Ovary (tissue), 9 donors: Measurements from ENCODE around the gene KDM2B. TPM values are rescaled to one million over a fixed set of nuclear protein-coding genes. Genes with fewer than 3 reads are reported as not detected.
A peak's percentile ranks its signal among the peaks of the same experiment; 100 is the strongest.
"Not testable (repeated sequence)": the region's sequence is repeated elsewhere in the genome, so short reads cannot be mapped to it uniquely, and the experiment has no call there.

Experiments
- DNase-seq, 5 donors: peaks; one replicate each; pipeline ENCODE4 v3.0.0-alpha.2; 2019 to 2020
- H3K27ac ChIP-seq, 2 donors: fragments of 200-600 bp; one replicate each; pipeline versions ENCODE4 v1.5.1 to v1.8.0; 2019 to 2022
- H3K27me3 ChIP-seq: fragments of 200-600 bp; one replicate; pipeline ENCODE4 v1.8.0; 2022
- H3K36me3 ChIP-seq: fragments of 200-600 bp; sonication (generic); one replicate; pipeline ENCODE4 v1.5.1; 2019
- H3K4me1 ChIP-seq: one replicate; pipeline ENCODE4 v1.8.1; 2013; ENCODE audit warnings: mild to moderate bottlenecking, moderate library complexity; ENCODE audit not compliant: insufficient read depth
- H3K4me3 ChIP-seq: fragments of 200-600 bp; sonication (generic); one replicate; pipeline ENCODE4 v1.5.1; 2017
- H3K9me3 ChIP-seq, 2 donors: fragments of 200-600 bp in 1 of 2; sonication (generic) in 1 of 2; one replicate each; pipeline versions ENCODE4 v1.5.1 to v1.8.1; 2013 to 2019; ENCODE audit warnings: mild to moderate bottlenecking in 1 of 2, moderate library complexity in 1 of 2
- EP300 ChIP-seq: sonication (generic); formaldehyde crosslinking; IDR thresholded peaks from one replicate; pipeline ENCODE4 v1.6.1; 2017; ENCODE audit warnings: antibody characterized with exemption
- POLR2A ChIP-seq: fragments of 450-650 bp; IDR thresholded peaks from one replicate; pipeline ENCODE4 v1.6.1; 2017; ENCODE audit warnings: antibody characterized with exemption, mild to moderate bottlenecking, moderate library complexity
- WGBS, 3 donors: extraction: QIAGEN DNeasy Blood & Tissue Kit in 1 of 3; methylation state at CpG; one replicate each; pipeline versions ENCODE4 v1.1.5 to v1.1.7; 2013 to 2017; 5-methylcytosine and 5-hydroxymethylcytosine counted together
- intact Hi-C, 4 donors: fragments of 100-400 bp; cut with DNase I; formaldehyde crosslinking; loops; one replicate each; pipeline versions ENCODE4 v1.11.0 to v1.15.1; 2022 to 2023
- polyA plus RNA-seq, 2 donors: library from polyadenylated mRNA; stranded (reverse); fragments of 200-250 nt in 1 of 2; fragments of 350-450 nt in 1 of 2; fragmentation: Illumina TruSeq in 1 of 2; extraction: RNeasy Lipid Tissue Mini Kit (QIAGEN cat#74804) in 1 of 2; gene quantifications; one replicate each; pipeline ENCODE4 v1.2.3, GENCODE V29; 2013 to 2014
- total RNA-seq, 7 donors: library from RNA; depleted of rRNA in 2 of 7; stranded (reverse); fragments of >200 nt in 2 of 7; fragmentation: NEBNext Ultra II Directional in 3 of 7; extraction: Animal tissue kit (Norgen Biotek cat#: 25700) in 3 of 7; gene quantifications; one replicate each; pipeline versions ENCODE4 v1.1.0 to v1.2.4, GENCODE V29; 2016 to 2023
- TF ChIP-seq, protein P1 (sequence below), 3 donors: fragments of 450-650 bp in 2 of 3; fragments of 200-600 bp in 1 of 3; IDR thresholded peaks; one replicate each; pipeline versions ENCODE4 v1.5.1 to v1.8.0; 2016 to 2022; ENCODE audit warnings: antibody characterized with exemption in 3 of 3, mild to moderate bottlenecking in 1 of 3
- donor health status: DM: no; HTN: no; CAD: no; lungs with moderate emphysema.
- donor health status: DM: no; HTN: no; CAD: no.
- donor health status: Bipolar disorder and iron deficiency.
- donor health status: DM: yes; HTN: yes; CAD: no.
- donor health status: DM: no; HTN: no; CAD: no.
- donor health status: DM: yes; HTN: yes; CAD: no.

Gene KDM2B
- total and polyA plus RNA-seq, 9 donors = 13.2 to 33.6 (median 23.4) TPM

DNA sequence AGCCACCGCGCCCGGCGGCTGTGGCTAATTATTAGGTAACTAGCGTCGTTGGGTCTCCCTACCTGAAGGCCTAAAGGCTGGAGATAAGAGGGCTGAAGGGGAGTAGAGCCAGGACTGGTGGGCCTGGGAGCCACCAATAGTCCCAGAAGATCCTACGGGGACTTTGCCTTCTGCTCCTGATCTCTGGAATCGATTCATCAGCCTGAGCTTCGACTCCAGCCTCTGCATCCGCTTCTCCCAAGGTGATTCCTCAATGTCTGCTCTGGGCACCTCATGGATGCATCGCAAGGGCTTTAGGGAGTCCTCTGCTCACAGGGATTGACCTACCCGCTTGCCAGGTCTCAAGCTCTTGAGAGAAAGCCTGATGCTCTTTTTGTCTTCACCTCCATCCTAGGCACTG is 14.7 kb upstream of the KDM2B start:
- no peaks in the 10 kb centered on the region for H3K9me3 ChIP-seq
- intact Hi-C loops = no loop called here
- WGBS, 3 donors = 89 to 93% (median 92%) methylated on average over 12 of the region's 12 CpGs

DNA sequence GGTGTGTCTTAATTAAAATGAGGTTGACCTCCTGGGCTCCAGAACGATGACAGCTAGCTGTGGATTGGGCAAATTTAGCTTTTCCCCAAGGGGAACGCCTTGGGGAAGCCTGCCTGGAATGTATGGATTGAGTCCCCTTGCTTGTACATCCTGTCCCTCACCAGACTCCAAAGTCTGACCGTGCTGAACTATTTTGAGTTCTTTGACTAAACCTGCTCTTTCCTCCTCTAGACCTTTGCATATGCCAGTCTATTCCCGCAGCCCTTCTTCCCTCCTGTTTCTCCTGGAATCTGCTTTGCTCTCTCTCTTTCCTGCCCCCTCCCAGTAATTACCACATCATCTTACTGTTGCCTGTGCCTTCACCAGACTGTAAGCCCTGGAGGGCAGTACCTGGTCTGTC is 11.5 kb upstream of the KDM2B start:
- H3K4me3 ChIP-seq = no peak overlapping the region
- no peak overlapping the region for H3K27ac ChIP-seq
- H3K36me3 ChIP-seq = no peaks in the 10 kb centered on the region
- WGBS, 3 donors = 68 to 77% (median 71%) methylated on average over 4 of the region's 4 CpGs
- intact Hi-C loops = no loop called here
- TF ChIP-seq, protein P1, sequence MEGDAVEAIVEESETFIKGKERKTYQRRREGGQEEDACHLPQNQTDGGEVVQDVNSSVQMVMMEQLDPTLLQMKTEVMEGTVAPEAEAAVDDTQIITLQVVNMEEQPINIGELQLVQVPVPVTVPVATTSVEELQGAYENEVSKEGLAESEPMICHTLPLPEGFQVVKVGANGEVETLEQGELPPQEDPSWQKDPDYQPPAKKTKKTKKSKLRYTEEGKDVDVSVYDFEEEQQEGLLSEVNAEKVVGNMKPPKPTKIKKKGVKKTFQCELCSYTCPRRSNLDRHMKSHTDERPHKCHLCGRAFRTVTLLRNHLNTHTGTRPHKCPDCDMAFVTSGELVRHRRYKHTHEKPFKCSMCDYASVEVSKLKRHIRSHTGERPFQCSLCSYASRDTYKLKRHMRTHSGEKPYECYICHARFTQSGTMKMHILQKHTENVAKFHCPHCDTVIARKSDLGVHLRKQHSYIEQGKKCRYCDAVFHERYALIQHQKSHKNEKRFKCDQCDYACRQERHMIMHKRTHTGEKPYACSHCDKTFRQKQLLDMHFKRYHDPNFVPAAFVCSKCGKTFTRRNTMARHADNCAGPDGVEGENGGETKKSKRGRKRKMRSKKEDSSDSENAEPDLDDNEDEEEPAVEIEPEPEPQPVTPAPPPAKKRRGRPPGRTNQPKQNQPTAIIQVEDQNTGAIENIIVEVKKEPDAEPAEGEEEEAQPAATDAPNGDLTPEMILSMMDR (IDR thresholded peaks at IDR 0.05) = no peak
- TF ChIP-seq EP300 = no peak
- TF ChIP-seq POLR2A = no peak
- no peaks in the 10 kb centered on the region for H3K4me1 ChIP-seq
- H3K27me3 ChIP-seq = no peaks in the 10 kb centered on the region
- no peak for DNase-seq
- H3K9me3 ChIP-seq = no peaks in the 10 kb centered on the region

More for the DNA sequence above, 14.7 kb upstream of the KDM2B start:
- TF ChIP-seq POLR2A = no peak
- TF ChIP-seq, protein P1 (IDR thresholded peaks at IDR 0.05) = no peak
- no peaks in the 10 kb centered on the region for H3K4me1 ChIP-seq
- H3K27me3 ChIP-seq = no peaks in the 10 kb centered on the region
- H3K4me3 ChIP-seq = no peak overlapping the region
- H3K36me3 ChIP-seq = no peaks in the 10 kb centered on the region
- no peak for DNase-seq
- H3K27ac ChIP-seq = no peak overlapping the region

DNA sequence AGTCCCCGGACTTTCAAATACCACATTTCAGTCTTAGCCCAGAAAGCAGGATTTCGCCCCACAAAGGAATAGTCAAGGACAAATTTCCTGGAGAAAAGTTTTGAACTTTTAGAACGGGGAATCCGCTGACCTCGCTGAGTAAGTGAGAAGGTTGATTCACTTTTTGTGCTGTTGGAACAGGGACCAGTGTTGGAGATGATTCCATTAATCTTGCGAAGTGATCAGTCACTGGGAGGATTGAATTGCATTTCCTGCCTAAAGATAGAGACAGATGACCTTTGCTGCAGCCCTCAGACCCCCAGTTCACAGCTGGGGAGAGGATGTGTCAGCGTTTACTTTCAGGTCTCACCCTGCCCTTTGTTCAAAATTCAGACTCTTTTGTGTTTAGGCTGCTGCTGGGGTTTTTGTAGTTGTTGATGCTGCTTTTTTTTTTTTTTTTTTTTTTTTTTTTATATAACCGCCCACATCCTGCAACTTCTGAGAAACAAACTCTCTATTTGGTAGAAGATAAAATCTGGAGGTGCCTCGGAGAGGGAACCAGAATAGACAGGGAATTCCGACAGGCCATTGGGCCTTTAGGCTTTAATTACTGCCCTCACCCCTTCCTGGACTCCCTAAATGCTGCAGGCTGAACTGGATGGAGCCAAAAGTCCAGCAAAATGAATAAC is 9.8 kb upstream of the KDM2B start:
- no peaks in the 10 kb centered on the region for H3K4me1 ChIP-seq
- no peaks in the 10 kb centered on the region for H3K27me3 ChIP-seq
- peak overlapping the region; percentile 52 for H3K4me3 ChIP-seq
- intact Hi-C loops = no loop called here
- no peaks in the 10 kb centered on the region for H3K9me3 ChIP-seq
- DNase-seq = no peak
- peak overlapping the region in 1 of 2 donors; percentile 71 for H3K27ac ChIP-seq
- TF ChIP-seq EP300 (no peak), POLR2A (no peak)
- TF ChIP-seq, protein P1 (IDR thresholded peaks at IDR 0.05) = no peak
- WGBS, 3 donors = 4 to 5% (median 5%) methylated on average over 10 of the region's 10 CpGs
- no peaks in the 10 kb centered on the region for H3K36me3 ChIP-seq

DNA sequence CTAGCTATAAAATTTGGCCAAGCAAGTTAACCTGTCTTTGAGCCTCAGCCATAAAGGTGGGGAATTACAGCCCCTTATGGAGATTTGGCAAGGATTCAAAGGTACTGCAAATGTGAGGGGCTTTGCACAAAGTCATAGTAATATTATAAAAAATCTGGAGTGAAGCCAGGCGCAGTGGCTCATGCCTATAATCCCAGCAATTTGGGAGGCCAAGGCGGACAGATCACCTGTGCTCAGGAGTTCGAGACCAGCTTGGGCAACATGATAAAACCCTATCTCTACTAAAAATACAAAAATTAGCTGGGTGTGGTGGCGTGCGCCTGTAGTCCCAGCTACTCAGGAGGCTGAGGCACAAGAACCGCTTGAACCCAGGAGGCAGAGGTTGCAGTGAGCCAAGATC is 4.1 kb upstream of the KDM2B start:
- H3K4me3 ChIP-seq, H3K27ac ChIP-seq, H3K9me3 ChIP-seq, intact Hi-C loops, H3K4me1 ChIP-seq, DNase-seq, H3K36me3 ChIP-seq, H3K27me3 ChIP-seq: not testable (repeated sequence)
- WGBS, 3 donors = 92 to 95% (median 92%) methylated on average over 6 of the region's 6 CpGs

- H3K4me1 ChIP-seq, H3K36me3 ChIP-seq, H3K27me3 ChIP-seq, H3K9me3 ChIP-seq, H3K27ac ChIP-seq, H3K4me3 ChIP-seq, DNase-seq, intact Hi-C loops: not testable (repeated sequence)
- WGBS, 3 donors = 83 to 88% (median 87%) methylated on average over 2 of the region's 2 CpGs
Measured at GRCh38 chr12:121583334-121583661, 2.5 kb upstream of the KDM2B start.
